ENCODE results near the gene ASS1. TPM values are rescaled to one million over a fixed set of nuclear protein-coding genes. Genes with fewer than 3 reads are reported as not detected.
A peak's percentile ranks its signal among the peaks of the same experiment; 100 is the strongest.

Gene ASS1
- total and polyA plus RNA-seq, 2 of the 13 experiments (the other 11 are each of a cell fraction or from before 2014, with no cell fraction given): 77.6 to 122 TPM

GRCh38 chr9:130450344-130451003 lies 5.7 kb downstream of the ASS1 start (continued):
- peak; percentile 98 for TF ChIP-seq HNRNPL (IDR thresholded peaks at IDR 0.05; ENCODE audit: low read depth, low read length)
- TF ChIP-seq IKZF4 (CRISPR knock-in tag; IDR thresholded peaks at IDR 0.05; ENCODE audit: borderline replicate concordance, low read depth, not compliant biosample characterization): no peak
- 0 out of 2 replicates have a peak, but pooled peaks have one; percentile 60 for TF ChIP-seq PLSCR1 (CRISPR knock-in tag; IDR thresholded peaks at IDR 0.05; ENCODE audit: borderline replicate concordance)
- TF ChIP-seq ZNF124 (CRISPR knock-in tag; IDR thresholded peaks at IDR 0.05): peak; percentile 98
- TF ChIP-seq ZNF75D (CRISPR knock-in tag; IDR thresholded peaks at IDR 0.05; ENCODE audit: borderline replicate concordance): no peak
- no peak for TF ChIP-seq ZNF660 (CRISPR knock-in tag; IDR thresholded peaks at IDR 0.05; ENCODE audit: borderline replicate concordance, low read depth)
- no peak for TF ChIP-seq CEBPB (IDR thresholded peaks at IDR 0.05; ENCODE audit: borderline replicate concordance, low read depth, low read length)
- peak; percentile 71; the same call in 1 of the 2 replicates for TF ChIP-seq ZBTB38 (CRISPR knock-in tag; IDR thresholded peaks at IDR 0.05)
- peak; percentile 90 for TF ChIP-seq IRF2 (CRISPR knock-in tag; IDR thresholded peaks at IDR 0.05)
- no peak for TF ChIP-seq POLR2AphosphoS2 (IDR thresholded peaks at IDR 0.05; ENCODE audit: low read depth, low read length)
- no peak for TF ChIP-seq GPBP1L1 (CRISPR knock-in tag; IDR thresholded peaks at IDR 0.05)
- TF ChIP-seq ZNF260 (CRISPR knock-in tag; IDR thresholded peaks at IDR 0.05; ENCODE audit: borderline replicate concordance, low read depth): no peak
- TF ChIP-seq TGIF2 (CRISPR knock-in tag; IDR thresholded peaks at IDR 0.05): peak; percentile 98
- TF ChIP-seq ZNF552 (CRISPR knock-in tag; IDR thresholded peaks at IDR 0.05; ENCODE audit: borderline replicate concordance): peak; percentile 98
- peak; percentile 96 for TF ChIP-seq ARID5B (CRISPR knock-in tag; IDR thresholded peaks at IDR 0.05)
- TF ChIP-seq ZNF678 (CRISPR knock-in tag; IDR thresholded peaks at IDR 0.05): no peak
- no peak for TF ChIP-seq MYNN (CRISPR knock-in tag; IDR thresholded peaks at IDR 0.05; ENCODE audit: low read depth)
- TF ChIP-seq ZBTB25 (CRISPR knock-in tag; IDR thresholded peaks at IDR 0.05): peak; percentile 94
- no peak for TF ChIP-seq ZNF337 (CRISPR knock-in tag; IDR thresholded peaks at IDR 0.05; ENCODE audit: borderline replicate concordance, low read depth)
- peak; percentile 85 for TF ChIP-seq ZNF503 (CRISPR knock-in tag; IDR thresholded peaks at IDR 0.05)

Measured in HepG2 (cell line).